Mesodermal cell (in vitro differentiated cells): ENCODE data around the gene STRN3. TPM values are rescaled to one million over a fixed set of nuclear protein-coding genes. Genes with fewer than 3 reads are reported as not detected.
A peak's percentile ranks its signal among the peaks of the same experiment; 100 is the strongest.
"Not testable (repeated sequence)": the region's sequence is repeated elsewhere in the genome, so short reads cannot be mapped to it uniquely, and the experiment has no call there.

Experiments
- H3K27ac ChIP-seq: 2 replicates; pipeline ENCODE4 v1.7.0; 2013; ENCODE audit warnings: mild to moderate bottlenecking, low read depth, low read length, moderate library complexity; ENCODE audit not compliant: severe bottlenecking
- H3K36me3 ChIP-seq: 2 replicates; pipeline ENCODE4 v1.7.1; 2013; ENCODE audit warnings: mild to moderate bottlenecking, low read length, moderate library complexity; ENCODE audit not compliant: control insufficient read depth, insufficient read depth
- H3K4me1 ChIP-seq: one replicate; pipeline ENCODE4 v1.7.1; 2013; ENCODE audit warnings: mild to moderate bottlenecking, low read length; ENCODE audit not compliant: insufficient read depth, control insufficient read depth, poor library complexity, severe bottlenecking
- H3K4me3 ChIP-seq: 2 replicates; pipeline ENCODE4 v1.7.0; 2013; ENCODE audit warnings: low read length, control low read depth, mild to moderate bottlenecking; ENCODE audit not compliant: insufficient read depth, poor library complexity, severe bottlenecking; ENCODE audit errors: extremely low read depth
- H3K9me3 ChIP-seq: 2 replicates; pipeline ENCODE4 v1.7.1; 2013; ENCODE audit warnings: mild to moderate bottlenecking, low read length, moderate library complexity; ENCODE audit not compliant: control insufficient read depth
- WGBS, 2 experiments: methylation state at CpG; one replicate each; pipeline ENCODE4 v1.1.5; 2013; ENCODE audit warnings: missing lambda C conversion rate in 2 of 2; ENCODE audit not compliant: insufficient coverage in 2 of 2; 5-methylcytosine and 5-hydroxymethylcytosine counted together
- polyA plus RNA-seq, 2 experiments: library from polyadenylated mRNA; stranded (reverse); fragments of 50-300 nt; gene quantifications; one replicate each; pipeline ENCODE4 v1.2.3, GENCODE V29; 2013

STRN3 gene, protein sequence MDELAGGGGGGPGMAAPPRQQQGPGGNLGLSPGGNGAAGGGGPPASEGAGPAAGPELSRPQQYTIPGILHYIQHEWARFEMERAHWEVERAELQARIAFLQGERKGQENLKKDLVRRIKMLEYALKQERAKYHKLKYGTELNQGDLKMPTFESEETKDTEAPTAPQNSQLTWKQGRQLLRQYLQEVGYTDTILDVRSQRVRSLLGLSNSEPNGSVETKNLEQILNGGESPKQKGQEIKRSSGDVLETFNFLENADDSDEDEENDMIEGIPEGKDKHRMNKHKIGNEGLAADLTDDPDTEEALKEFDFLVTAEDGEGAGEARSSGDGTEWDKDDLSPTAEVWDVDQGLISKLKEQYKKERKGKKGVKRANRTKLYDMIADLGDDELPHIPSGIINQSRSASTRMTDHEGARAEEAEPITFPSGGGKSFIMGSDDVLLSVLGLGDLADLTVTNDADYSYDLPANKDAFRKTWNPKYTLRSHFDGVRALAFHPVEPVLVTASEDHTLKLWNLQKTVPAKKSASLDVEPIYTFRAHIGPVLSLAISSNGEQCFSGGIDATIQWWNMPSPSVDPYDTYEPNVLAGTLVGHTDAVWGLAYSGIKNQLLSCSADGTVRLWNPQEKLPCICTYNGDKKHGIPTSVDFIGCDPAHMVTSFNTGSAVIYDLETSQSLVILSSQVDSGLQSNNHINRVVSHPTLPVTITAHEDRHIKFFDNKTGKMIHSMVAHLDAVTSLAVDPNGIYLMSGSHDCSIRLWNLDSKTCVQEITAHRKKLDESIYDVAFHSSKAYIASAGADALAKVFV
- 29.6 TPM for polyA plus RNA-seq (2013, experiment 1 of 2)
- polyA plus RNA-seq (2013, experiment 2 of 2) = 32.1 TPM

DNA sequence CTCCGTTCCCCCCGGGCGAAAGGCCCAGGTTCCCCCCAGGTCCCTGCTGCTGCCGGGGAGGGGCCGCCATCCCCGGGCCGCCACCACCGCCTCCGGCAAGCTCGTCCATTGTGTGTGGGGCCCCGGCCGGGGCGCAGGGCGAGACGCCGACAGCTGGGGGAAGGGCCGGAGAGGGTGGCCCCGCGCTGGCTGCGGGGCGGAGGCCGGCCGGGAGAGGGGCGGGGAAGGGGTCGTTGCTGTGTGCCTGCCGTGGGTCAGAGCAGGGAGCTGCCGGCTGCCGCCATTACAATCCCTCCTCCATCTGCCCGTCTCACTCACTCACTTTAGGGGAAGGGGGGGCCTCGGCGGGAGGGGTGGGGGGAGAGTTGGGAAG, at the start of gene STRN3:
Gene STRN3 (minus strand): TSS at position 303 of the 373 bp plus-strand sequence. CDS start 194 bp downstream, at position 109.
- Histone ChIP-seq H3K4me1 (peaks cover 9% of the 10 kb centered on the region), H3K36me3 (peaks cover 18% of the 10 kb centered on the region), H3K9me3 (no peaks in the 10 kb centered on the region), H3K27ac (peak within 1 kb of the TSS; percentile 97), H3K4me3 (peak within 1 kb of the TSS; percentile 100)
- 0 to 2% methylated on average over 1 to 12 of the region's 31 CpGs for whole genome bisulfite sequencing, 2 experiments

DNA sequence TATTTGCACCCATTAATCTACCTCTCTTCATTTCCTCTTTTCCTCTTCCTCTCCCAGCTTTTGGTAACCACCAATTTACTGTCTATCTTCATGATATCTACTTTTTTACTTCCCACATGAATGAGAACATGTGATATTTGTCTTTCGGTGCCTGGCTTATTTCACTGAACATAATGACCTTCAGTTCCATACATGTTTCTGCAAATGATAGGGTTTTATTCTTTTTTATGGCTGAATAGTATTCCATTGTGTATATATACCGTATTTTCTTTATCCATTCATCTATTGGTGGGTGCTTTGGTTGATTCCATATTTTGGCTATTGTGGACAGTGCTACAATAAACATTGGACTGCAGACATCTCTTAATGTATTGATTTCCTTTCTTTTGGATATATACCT, 49.0 kb upstream of the STRN3 start:
- no peaks in the 10 kb centered on the region for H3K9me3 ChIP-seq
- H3K27ac ChIP-seq = no peak overlapping the region
- H3K36me3 ChIP-seq = peaks cover 3% of the 10 kb centered on the region
- 100% methylated on average over 1 of the region's 2 CpGs; no CpG with 5 or more reads in 1 of the 2 experiments for WGBS, 2 experiments
- H3K4me3 ChIP-seq = no peak overlapping the region
- H3K4me1 ChIP-seq = peaks cover 3% of the 10 kb centered on the region

DNA sequence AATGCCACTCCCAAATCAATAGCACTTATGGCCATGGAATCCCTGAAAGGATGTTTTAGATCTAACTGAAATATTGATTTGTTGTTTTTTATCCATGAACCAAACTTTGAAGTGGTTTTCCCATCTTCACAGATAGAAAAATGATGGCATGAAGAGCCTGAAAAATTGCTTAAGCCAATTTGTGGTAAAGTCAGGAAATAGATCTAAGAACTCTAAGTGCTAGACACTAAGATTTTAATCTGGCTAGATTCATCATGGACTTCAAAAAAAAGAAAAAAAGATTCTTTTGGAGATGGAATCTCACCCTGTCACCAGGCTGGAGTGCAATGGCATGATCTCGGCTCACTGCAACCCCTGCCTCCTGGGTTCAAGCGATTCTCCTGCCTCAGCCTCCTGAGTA, 45.0 kb upstream of the STRN3 start:
- 76 to 100% methylated on average over 2 of the region's 2 CpGs for WGBS, 2 experiments

DNA sequence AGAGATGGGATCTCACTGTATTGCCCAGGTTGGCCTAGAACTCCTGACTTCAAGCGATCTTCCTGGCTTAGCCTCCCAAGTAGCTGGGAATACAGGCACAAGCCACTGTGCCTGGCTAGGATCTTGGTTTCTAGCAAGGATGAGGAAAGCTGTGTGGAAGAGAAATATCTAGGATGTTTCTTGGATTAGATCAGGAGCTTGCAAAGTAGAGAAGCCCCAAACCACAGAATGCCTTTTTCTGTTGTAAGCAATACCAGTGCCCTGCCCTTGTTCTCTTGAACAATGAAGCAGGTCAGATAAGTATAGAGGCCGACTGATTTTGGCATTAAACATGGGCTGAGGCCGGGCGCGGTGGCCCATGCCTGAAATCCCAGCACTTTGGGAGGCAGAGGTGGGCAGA, 44.3 kb upstream of the STRN3 start:
- H3K36me3 ChIP-seq = peaks cover 3% of the 10 kb centered on the region
- no peaks in the 10 kb centered on the region for H3K9me3 ChIP-seq
- peak overlapping the region; percentile 41 for H3K27ac ChIP-seq
- H3K4me1 ChIP-seq = no peaks in the 10 kb centered on the region
- 93 to 100% methylated on average over 4 to 5 of the region's 5 CpGs for WGBS, 2 experiments
- H3K4me3 ChIP-seq = no peak overlapping the region

More for the DNA sequence above, 45.0 kb upstream of the STRN3 start:
- Histone ChIP-seq H3K4me3 (no peak overlapping the region), H3K9me3 (no peaks in the 10 kb centered on the region), H3K4me1 (no peaks in the 10 kb centered on the region), H3K36me3 (peaks cover 3% of the 10 kb centered on the region), H3K27ac (no peak overlapping the region)

DNA sequence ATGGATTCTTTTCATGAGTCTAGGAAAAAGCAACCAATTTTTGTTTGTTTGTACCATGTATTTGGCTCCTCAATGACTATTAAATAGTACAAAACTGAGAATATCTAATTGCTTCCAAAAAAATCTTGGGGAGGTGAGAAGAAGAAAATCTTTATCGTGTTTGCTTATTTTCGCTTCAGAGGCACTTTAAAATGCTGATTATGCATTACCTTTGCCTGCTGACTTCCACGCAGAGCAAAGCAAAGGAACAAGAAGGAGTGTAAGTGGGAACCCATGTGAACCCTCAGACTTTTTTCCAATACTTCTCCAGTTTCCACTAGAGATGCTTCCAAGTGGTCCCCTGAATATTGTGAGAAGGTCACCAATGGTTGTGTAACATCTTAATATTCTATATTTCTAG, 43.2 kb upstream of the STRN3 start:
- Histone ChIP-seq H3K4me1 (no peaks in the 10 kb centered on the region), H3K36me3 (peaks cover 3% of the 10 kb centered on the region), H3K27ac (no peak overlapping the region), H3K9me3 (no peaks in the 10 kb centered on the region), H3K4me3 (no peak overlapping the region)
- WGBS, 2 experiments = 91 to 100% methylated on average over 3 of the region's 3 CpGs

DNA sequence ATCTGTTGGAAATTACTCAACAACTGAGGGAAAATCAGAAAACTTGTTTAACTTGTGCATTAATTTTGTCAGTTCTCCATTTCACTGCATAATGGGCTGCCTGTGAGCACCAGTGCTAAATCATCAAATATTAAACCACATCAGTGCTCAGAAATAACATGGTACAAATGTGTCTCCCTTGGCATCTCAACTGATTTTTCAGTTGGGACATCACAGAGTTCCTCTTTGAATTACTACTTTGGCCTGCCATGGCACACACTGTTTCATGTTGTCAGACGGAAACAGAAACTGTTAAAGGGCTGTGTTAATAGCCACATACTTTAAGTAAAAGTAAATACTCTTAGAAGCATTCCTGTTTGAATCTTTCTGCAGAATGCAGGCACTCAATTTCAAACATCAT, 42.1 kb upstream of the STRN3 start:
- H3K4me3 ChIP-seq = no peak overlapping the region
- 100% methylated on average over 1 of the region's 1 CpG; no CpG with 5 or more reads in 1 of the 2 experiments for WGBS, 2 experiments
- H3K36me3 ChIP-seq = peaks cover 3% of the 10 kb centered on the region
- H3K4me1 ChIP-seq = no peaks in the 10 kb centered on the region
- H3K9me3 ChIP-seq = no peaks in the 10 kb centered on the region
- no peak overlapping the region for H3K27ac ChIP-seq

DNA sequence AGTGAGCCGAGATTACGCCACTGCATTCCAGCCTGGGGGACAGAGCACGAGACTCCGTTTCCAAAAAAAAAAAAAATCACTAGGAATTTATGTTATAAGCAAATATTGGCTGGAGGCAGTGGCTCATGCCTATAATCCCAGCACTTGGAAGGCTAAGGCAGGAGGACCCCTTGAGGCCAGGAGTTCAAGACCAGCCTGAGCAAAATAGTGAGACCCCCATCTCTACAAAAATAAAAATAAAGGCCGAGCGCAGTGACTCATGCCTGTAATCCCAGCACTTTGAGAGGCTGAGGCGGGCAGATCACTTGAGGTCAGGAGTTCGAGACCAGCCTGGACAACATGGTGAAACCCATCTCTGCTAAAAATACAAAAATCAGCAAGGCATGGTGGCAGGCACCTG, 36.7 kb upstream of the STRN3 start:
- not testable (repeated sequence) for H3K9me3 ChIP-seq, H3K36me3 ChIP-seq, H3K4me3 ChIP-seq, H3K4me1 ChIP-seq, H3K27ac ChIP-seq
- 66 to 95% methylated on average over 4 of the region's 8 CpGs for WGBS, 2 experiments

DNA sequence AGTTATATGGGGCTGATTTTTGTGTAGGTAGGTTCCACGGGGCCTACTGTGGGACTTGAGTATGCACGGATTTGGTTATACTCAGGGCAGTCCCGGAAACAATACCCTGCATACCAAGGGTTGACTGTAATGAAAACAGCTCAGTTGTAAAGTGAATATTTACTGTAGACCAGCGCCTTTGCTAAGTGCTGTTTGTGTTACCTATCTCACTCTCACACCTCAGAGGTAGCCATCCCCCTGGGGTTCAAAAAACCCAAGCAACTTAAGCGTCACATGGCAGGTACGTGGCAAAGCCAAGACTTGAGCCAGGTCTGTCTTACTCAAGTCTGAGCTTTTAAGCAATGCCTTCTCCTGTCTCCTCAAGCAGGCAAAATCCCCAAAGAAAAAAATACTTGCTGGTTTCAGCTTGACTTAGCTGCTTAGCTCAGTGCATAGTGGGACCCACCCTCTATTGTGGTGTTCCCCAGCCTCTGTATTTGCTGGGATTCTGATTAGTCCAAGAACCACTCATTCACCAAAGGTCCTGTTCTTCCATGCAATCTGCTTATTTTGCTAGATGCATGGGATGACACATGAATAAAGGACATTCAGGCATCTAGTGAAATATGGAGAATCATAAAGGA, 34.2 kb upstream of the STRN3 start:
- no peaks in the 10 kb centered on the region for H3K36me3 ChIP-seq
- H3K4me3 ChIP-seq = no peak overlapping the region
- H3K27ac ChIP-seq = no peak overlapping the region
- 59 to 67% methylated on average over 5 of the region's 6 CpGs for WGBS, 2 experiments
- peaks cover 5% of the 10 kb centered on the region for H3K4me1 ChIP-seq
- no peaks in the 10 kb centered on the region for H3K9me3 ChIP-seq

DNA sequence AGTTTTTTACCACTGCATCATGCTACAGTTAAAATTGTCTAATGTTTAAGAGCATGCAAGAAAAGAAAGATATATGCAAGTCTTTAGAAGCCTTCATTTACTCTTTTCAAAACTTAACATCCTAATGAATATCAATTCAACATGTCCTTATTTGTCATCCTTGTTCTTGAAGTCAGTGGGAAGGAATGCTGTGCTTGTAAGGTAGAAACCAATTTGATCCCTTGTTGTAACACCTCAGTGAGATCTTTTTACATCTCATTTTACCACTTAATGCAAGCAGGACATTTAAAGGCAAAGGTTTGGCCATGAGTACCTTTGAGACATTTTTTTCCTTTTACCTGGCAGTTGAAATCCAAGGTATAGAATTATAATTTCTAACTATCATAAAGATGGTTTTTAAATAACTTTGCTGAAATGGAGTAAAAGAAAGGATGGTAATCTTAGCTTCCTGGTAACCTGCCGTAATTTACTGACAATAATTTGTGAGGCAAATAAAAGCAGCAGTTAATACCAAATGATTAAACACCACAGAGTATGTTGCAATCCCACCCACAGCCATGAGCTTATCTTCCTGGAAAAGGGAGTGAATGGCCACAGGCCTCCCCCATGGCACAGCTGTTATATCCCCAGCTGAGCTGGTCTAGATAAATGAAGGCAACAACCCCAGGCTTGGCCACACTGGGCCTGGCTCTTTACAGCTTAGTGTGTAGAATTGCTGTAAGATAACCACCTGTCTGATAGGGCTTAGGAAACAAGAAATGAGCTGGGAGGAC, 33.2 kb upstream of the STRN3 start:
- H3K9me3 ChIP-seq = no peaks in the 10 kb centered on the region
- no peaks in the 10 kb centered on the region for H3K36me3 ChIP-seq
- H3K4me3 ChIP-seq = no peak overlapping the region
- WGBS, 2 experiments = no CpG with 5 or more reads among the region's 1 CpG
- H3K27ac ChIP-seq = no peak overlapping the region
- peaks cover 5% of the 10 kb centered on the region for H3K4me1 ChIP-seq

DNA sequence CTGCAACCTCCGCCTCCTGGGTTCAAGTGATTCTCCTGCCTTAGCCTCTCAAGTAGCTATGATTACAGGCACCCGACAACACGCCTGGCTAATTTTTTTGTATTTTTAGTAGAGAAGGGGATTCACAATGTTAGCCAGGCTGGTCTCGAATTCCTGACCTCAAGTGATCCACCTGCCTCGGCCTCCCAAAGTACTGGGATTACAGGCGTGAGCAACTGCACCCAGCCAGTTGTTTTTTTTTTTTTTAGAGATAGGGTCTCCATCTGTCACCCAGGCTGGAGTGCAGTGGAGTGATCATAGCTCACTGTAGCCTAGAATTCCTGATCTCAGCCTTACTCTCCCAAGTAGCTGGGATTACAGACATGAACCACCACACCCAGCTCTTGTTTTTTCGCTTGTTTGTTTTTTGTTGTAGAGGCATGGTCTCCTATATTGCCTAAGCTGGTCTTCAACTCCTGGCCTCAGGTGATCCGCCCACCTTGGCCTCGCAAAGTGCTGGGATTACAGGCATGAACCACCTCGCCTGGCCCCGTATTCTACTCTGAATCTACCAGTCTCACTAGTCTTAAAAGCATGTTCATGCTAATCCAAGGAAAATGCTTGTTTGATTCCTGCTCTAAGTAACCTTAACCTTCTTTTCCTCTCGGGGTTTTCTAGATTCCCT, 31.7 kb upstream of the STRN3 start:
- WGBS, 2 experiments = 93 to 95% methylated on average over 8 to 10 of the region's 12 CpGs
- Histone ChIP-seq H3K27ac (no peak overlapping the region), H3K9me3 (no peaks in the 10 kb centered on the region), H3K36me3 (no peaks in the 10 kb centered on the region), H3K4me3 (no peak overlapping the region), H3K4me1 (peaks cover 5% of the 10 kb centered on the region)
